IPS DF 19.7 (cell line): ENCODE data around the gene DERL3.

Experiments
- DNase-seq: peaks from one replicate; pipeline ENCODE4 v3.0.0-alpha.2; 2013; ENCODE audit warnings: low read depth, low spot score

DERL3 gene

GRCh38 chr22:23847310-23847920 lies 8.6 kb upstream of the DERL3 start:
- DNase-seq, result no peak

- no peak for DNase-seq
Observed at GRCh38 chr22:23846081-23846469, 7.3 kb upstream of the DERL3 start.

GRCh38 chr22:23845265-23846080 lies 6.7 kb upstream of the DERL3 start:
- DNase-seq, result no peak

- DNase-seq, result no peak
Observed at GRCh38 chr22:23844739-23845202, 6.0 kb upstream of the DERL3 start.

- DNase-seq, result no peak
Observed at GRCh38 chr22:23842599-23842998, 3.8 kb upstream of the DERL3 start.

GRCh38 chr22:23841736-23842445 lies 3.1 kb upstream of the DERL3 start:
- DNase-seq, result no peak

GRCh38 chr22:23841292-23841691 lies 2.5 kb upstream of the DERL3 start:
- no peak for DNase-seq

- DNase-seq, result no peak
Observed at GRCh38 chr22:23840026-23840425, 1.2 kb upstream of the DERL3 start.

GRCh38 chr22:23837911-23838680 lies 710 bp downstream of the DERL3 start:
- no peak for DNase-seq

- DNase-seq, result no peak
Observed at GRCh38 chr22:23837496-23837859, 1.3 kb downstream of the DERL3 start.

- DNase-seq, result no peak
Observed at GRCh38 chr22:23836692-23837495, 1.9 kb downstream of the DERL3 start.

GRCh38 chr22:23836281-23836680 lies 2.5 kb downstream of the DERL3 start:
- no peak for DNase-seq

GRCh38 chr22:23835484-23836144 lies 3.2 kb downstream of the DERL3 start:
- no peak for DNase-seq

- no peak for DNase-seq
Observed at GRCh38 chr22:23834793-23835483, 3.9 kb downstream of the DERL3 start.

GRCh38 chr22:23834406-23834792 lies 4.4 kb downstream of the DERL3 start:
- no peak for DNase-seq

GRCh38 chr22:23833911-23834317 lies 4.9 kb downstream of the DERL3 start:
- DNase-seq, result no peak

GRCh38 chr22:23833017-23833751 lies 5.6 kb downstream of the DERL3 start:
- no peak for DNase-seq

GRCh38 chr22:23832226-23833016 lies 6.4 kb downstream of the DERL3 start:
- no peak for DNase-seq
